ENCODE measurements around the gene WDR4.
"Not testable (repeated sequence)": the region's sequence is repeated elsewhere in the genome, so short reads cannot be mapped to it uniquely, and the experiment has no call there.

WDR4 gene

GRCh38 chr21:42875811-42876210 is 3.5 kb downstream of the WDR4 start:
- DNase-seq, result not testable (repeated sequence)

DNA sequence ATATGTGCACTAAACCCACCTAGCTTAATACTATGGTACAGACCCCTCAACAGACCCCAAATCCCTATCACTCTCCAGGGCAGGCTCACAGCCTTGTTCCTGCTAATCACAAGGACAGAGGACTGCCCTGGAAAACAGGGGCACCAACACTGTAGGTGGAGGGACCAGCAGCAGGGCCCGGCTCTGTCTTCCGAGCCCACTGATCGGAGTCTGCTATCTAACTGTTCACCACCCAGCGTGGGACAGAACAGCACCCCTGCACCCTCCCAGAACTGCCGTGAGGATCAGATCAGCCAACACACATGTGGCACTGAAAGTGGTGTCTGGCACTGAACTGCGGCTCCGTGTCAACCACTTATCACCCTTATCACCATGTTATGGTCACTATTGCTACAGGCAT is 6.2 kb downstream of the WDR4 start:
- no peak for DNase-seq

- DNase-seq, result no peak
Measured at GRCh38 chr21:42868196-42868595, 11.1 kb downstream of the WDR4 start.

GRCh38 chr21:42865776-42866160 is 13.6 kb downstream of the WDR4 start:
- no peak for DNase-seq

DNA sequence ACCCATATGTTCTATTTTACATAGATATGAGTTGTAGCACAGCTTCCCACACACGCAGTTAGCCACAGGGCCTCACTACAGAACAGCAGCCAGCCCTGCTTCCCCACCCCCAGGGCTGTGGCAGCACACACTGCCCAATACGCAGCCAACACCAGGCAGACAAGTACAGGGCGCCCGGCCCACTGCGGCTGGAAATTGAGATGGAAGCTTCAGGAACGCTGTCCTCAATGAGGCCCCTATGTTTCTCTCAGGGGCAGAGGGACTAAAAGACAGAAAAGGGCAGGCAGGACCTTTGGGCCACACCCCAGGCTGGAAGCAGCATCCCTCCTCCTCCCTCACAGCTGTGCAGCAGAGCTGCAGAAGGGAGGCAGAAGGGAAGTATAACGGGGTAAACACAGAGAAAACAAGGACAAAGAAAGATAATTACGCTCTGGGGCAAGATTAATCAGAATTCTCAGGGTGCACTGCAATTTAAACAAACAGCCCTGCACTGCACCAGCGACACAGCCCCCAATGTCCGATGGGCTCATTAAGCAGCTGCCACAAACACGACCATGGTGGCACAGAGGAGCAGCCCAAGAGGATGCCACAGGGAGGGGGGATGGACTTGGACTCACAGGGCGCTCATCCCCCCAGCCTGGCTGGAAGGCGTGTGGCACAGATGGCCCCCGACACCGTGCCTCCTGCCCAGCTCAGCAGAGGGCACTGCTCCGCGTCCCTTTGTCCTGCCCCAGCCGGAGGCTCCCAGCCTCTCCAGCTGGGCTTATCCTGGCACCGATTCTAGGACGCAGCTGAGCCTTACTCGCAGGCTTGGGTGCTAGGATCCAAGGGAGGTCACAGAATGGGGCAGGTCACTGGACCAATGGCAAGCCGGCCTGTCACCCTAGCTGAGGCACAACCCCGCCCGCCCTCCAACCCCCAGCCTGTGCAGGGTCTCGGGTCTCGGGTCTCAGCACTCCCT is 14.2 kb downstream of the WDR4 start:
- DNase-seq, result no peak

GRCh38 chr21:42864286-42864685 is 15.1 kb downstream of the WDR4 start:
- no peak for DNase-seq

GRCh38 chr21:42863504-42863870 is 15.9 kb downstream of the WDR4 start:
- no peak for DNase-seq

DNA sequence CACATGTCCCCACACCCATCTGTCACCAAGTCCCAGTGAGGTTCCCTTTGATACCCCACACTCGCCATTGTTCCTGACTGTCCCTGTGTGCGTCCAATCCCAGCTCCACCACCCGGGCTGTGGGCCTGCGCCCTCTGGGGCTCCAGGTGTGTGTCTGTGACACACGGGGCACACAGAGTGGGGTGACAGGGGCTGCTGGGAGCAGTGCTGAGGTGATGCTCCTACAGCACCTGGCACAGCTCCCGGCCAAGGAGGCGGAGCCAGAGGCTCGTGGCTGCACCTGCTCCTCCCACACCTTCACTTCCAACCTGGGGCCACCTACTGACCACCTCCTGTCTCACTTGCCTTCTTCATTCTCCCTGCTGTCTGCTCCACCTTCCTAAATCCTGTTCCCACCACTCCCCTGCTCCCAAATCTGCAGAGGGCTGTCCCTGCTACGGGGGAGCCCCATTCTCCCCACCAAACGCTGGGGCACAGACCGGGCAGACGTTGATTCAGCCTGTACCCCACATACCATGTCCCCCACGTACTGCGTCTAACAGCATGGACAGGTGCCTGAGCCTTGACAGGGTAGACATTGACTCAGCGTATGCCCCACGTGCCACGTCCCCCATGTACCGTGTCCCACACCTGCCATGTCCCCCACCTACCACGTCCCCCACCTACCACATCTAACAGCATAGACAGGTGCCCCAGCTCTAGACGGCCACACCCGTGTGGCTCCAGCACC is 16.4 kb downstream of the WDR4 start:
- DNase-seq, result no peak

DNA sequence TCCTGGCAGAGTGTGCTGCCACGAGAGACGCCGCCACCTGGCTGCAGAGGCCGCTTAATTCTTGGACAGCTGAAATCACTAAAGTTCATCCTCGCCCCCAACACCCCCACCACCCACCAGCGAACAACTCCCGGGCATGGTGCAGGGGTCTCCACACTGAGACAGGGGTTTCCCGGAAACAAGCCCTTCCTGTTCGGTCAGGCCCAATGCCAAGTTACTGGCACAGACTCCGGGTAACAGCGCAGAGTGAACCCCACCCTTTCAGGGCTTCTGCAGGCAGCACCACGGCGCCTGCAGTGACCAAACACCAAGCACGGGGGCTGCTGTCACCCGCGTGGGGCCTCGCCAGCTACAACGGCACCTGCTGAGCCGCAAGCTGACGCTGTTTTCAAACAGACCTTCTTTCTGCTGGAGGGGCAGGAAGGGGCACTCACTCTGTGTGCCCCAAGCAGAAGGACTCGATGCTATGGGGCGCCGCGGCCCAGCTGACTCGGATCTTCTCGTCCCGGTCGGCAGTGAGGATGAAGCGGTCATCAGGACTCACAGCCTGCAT is 17.4 kb downstream of the WDR4 start:
- DNase-seq, result no peak

DNA sequence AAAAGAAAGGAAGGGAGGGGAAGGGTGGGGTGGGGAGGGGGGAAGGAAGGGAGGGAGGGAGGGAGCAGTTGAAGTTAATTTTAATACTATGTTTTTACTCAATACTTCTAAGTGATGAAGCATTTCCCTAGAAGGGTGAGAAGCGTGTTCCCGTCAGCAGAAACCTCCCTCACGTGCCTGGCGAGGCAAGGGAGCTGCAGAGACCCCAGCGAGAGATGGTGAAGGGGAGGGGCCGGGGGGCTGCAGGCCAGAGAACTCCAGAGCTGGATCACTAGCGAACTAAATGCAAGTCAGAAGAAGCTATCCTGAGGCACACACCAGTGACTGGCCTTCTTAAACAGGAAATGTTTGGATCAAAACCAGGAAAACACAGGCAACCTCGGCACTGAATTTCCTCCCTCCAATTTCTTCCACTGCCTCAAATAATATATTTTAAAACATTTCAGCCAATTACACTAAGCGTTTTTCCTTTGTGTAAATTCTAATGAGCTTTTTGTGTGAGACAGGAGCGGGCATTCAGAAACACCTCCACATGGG is 18.0 kb downstream of the WDR4 start:
- no peak for DNase-seq

GRCh38 chr21:42860345-42860744 is 19.0 kb downstream of the WDR4 start:
- DNase-seq, result no peak

- no peak for DNase-seq
Measured at GRCh38 chr21:42859891-42860230, 19.5 kb downstream of the WDR4 start.

DNA sequence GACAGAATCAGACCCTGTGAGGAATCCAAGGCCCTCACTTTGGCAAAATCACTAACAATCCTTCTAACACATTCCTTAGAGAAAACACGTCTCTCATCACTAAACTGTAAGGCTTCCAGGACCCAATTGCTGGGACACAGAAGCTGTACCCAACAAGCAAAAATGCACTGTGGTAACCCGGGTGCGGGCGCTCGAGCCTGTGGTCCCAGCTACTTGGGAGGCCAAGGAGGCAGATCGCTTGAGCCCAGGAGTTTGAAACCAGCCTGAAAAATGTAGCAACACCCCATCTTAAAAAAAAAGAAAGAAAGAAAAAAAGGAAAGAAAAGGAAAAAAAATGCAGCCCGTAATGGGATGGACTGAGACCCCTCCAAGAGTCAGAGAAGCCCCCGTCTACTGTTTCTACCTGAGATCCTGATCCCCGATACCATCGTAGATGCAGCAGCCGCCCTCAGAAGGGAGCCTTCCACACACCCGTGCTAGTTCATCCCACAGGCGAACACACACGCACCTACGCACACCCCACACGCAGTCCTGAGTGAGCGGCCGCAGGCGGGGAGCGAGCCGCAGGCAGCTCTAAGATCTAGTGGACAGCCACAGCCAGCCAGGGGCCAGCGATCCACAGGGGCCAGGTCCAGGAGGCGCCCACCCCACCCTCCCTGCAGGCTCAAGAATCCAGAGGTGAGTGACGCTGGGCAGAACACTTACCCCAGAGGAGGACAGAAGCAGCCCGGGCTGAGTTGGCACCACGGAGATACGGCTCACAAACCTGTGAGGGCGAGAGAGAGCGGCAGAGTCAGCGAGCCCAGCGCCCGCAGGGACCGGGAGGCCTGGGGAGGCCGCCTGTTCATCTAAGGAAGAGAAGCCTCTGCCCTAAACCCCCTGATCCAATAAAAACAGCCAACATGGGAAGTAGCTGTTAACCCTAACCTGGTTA is 20.1 kb downstream of the WDR4 start:
- DNase-seq, result no peak

GRCh38 chr21:42858185-42858847 is 21.0 kb downstream of the WDR4 start:
- DNase-seq, result no peak

DNA sequence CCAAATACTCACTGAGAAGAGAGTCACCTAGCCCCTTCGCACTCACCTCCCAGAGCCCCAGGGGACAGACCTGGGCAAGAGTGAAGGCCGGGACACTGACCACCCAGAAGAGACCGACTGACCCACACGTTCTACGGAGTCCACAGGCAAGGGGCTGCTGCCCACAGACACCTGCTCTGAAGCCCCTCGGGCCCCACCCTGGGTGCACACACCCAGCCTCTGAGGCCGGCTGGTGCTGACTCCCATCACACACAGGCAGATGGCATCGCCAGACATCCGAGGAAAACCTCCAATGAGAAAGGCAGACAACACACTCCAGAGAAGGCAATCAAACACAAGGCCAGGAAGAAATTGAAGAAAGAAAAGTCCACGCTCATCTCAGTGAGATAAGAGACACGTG is 22.1 kb downstream of the WDR4 start:
- DNase-seq, result no peak

DNA sequence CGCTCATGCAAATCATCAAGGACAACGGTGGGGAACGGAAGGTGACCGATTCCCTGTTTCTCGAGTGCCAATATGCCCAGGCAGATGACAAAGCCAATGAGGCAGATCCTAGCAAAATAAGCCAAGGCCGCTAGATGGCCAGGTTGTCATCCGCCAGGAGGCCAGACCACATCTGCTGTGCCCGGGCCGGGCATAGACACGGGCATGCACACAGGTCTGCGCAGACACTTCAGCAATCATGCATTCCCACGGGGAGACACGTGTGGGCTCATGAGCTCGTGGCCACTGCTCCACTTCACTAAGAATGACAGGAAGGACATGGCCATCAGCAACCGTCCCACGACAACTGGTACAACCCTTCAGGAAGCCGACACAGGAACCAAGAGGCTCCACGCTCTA is 23.4 kb downstream of the WDR4 start:
- DNase-seq, result no peak

GRCh38 chr21:42855171-42855936 is 24.0 kb downstream of the WDR4 start:
- no peak for DNase-seq

DNA sequence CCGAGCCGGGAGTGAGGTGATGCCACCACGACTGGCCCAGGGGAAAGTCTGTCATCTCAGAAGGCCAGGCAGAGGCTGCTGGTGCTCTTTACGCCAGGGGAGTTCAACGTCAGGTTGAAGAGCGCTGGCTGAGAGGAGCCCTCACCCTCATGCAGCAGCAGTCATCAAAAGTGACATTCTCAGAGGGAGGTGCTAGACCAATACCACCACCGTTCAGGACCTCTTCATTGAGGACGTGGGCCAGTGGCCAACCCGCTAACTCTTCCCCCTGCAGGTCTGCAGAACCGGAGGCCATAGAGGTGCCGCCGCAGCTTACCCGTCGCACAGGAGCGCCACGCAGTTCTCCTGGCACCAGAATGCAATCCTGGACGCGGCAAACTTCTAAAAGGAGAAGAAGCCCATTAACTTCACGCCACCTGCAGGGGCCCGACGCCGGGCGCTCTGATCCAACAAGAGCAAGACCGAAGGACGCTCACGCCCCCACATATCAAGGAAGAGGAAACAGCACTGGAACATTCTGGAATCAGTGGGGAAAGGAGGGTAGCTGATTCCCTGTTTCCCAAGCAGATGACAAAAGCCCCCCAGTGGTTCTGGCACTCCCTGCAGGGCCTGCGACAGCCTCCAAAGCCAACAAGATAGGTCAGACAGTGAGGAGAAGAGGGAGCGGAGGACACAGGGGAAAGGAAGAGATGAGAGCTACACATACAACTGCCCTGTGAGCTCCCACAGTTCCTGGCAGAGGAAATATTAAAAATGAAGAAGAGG is 24.9 kb downstream of the WDR4 start:
- no peak for DNase-seq

- no peak for DNase-seq
Measured at GRCh38 chr21:42853621-42854020, 25.7 kb downstream of the WDR4 start.

- no peak for DNase-seq
Measured at GRCh38 chr21:42852925-42853570, 26.3 kb downstream of the WDR4 start.

Data from Kasumi-1 (cell line).